Kidney (tissue), 14 donors: ENCODE data around the gene BORCS5. TPM values are rescaled to one million over a fixed set of nuclear protein-coding genes. Genes with fewer than 3 reads are reported as not detected.
"Not testable (repeated sequence)": the region's sequence is repeated elsewhere in the genome, so short reads cannot be mapped to it uniquely, and the experiment has no call there.

Source experiments
- DNase-seq, 5 donors: peaks; one replicate each; pipeline ENCODE4 v3.0.0-alpha.2; 2013 to 2020
- FAIRE-seq: peaks from 2 replicates; lab custom pipeline; 2012; peaks lifted over from hg19 to GRCh38; lab: Jason Lieb, UNC
- H3K27ac ChIP-seq, 2 donors: one replicate each; pipeline ENCODE4 v1.7.0; 2013; ENCODE audit warnings: low read depth in 2 of 2, low read length in 2 of 2, inconsistent platforms in 1 of 2
- H3K27me3 ChIP-seq: one replicate; pipeline ENCODE4 v1.7.1; 2013; ENCODE audit warnings: low read length, inconsistent platforms; ENCODE audit not compliant: control insufficient read depth, insufficient read depth
- H3K36me3 ChIP-seq, 3 donors: one replicate each; pipeline versions ENCODE4 v1.7.0 to v1.7.1; 2013; ENCODE audit warnings: low read length in 3 of 3, control low read depth in 1 of 3, inconsistent platforms in 1 of 3; ENCODE audit not compliant: insufficient read depth in 3 of 3, control insufficient read depth in 2 of 3
- H3K4me1 ChIP-seq, 3 donors: one replicate each; pipeline versions ENCODE4 v1.7.0 to v1.7.1; 2013; ENCODE audit warnings: low read length in 3 of 3, inconsistent platforms in 1 of 3, low read depth in 1 of 3; ENCODE audit not compliant: control insufficient read depth in 2 of 3, insufficient read depth in 2 of 3
- H3K4me3 ChIP-seq, 3 donors: one replicate each; pipeline versions ENCODE4 v1.7.0 to v1.8.1; 2013; ENCODE audit warnings: low read length in 3 of 3, control low read depth in 1 of 3, inconsistent platforms in 1 of 3
- H3K9ac ChIP-seq, 3 donors: one replicate each; pipeline versions ENCODE4 v1.7.0 to v1.7.1; 2013; ENCODE audit warnings: low read length in 3 of 3, control low read depth in 1 of 3, inconsistent platforms in 1 of 3
- H3K9me3 ChIP-seq, 3 donors: one replicate each; pipeline versions ENCODE4 v1.7.0 to v1.7.1; 2013; ENCODE audit warnings: low read length in 3 of 3, control low read depth in 1 of 3, inconsistent platforms in 1 of 3; ENCODE audit not compliant: control insufficient read depth in 2 of 3, insufficient read depth in 1 of 3
- intact Hi-C: fragments of 100-400 bp; cut with DNase I; formaldehyde crosslinking; loops from one replicate; pipeline ENCODE4 v1.11.1; 2022
- polyA plus RNA-seq: library from polyadenylated mRNA; stranded (reverse); fragments of 350-450 nt; fragmentation: Illumina TruSeq; extraction: RNeasy Lipid Tissue Mini Kit (QIAGEN cat#74804); gene quantifications from one replicate; pipeline ENCODE4 v1.2.3, GENCODE V29; 2014; ENCODE audit warnings: low read depth, low replicate concordance; ENCODE audit not compliant: insufficient read depth
- total RNA-seq: library from RNA; stranded (reverse); fragmentation: NEBNext Ultra II Directional; extraction: Animal tissue kit (Norgen Biotek cat#: 25700); gene quantifications from one replicate; pipeline ENCODE4 v1.2.1, GENCODE V29; 2021
- TF ChIP-seq, protein P1 (sequence below): IDR thresholded peaks from 3 replicates; pipeline ENCODE4 v1.5.1; 2012; ENCODE audit warnings: mild to moderate bottlenecking, moderate library complexity, borderline replicate concordance; ENCODE audit not compliant: insufficient read depth; ENCODE audit errors: extremely low read depth
- donor health status: control.
- donor health status: control.
- donor health status: control.
- donor health status: control.
- donor health status: control.
- donor health status: DM: yes; HTN: yes; CAD: no.
- donor health status: Normal renal cell carcinoma (clear cell type).

BORCS5 gene
- total and polyA plus RNA-seq, 2 donors from 2014 or later, result 11.2 to 14.0 TPM

DNA sequence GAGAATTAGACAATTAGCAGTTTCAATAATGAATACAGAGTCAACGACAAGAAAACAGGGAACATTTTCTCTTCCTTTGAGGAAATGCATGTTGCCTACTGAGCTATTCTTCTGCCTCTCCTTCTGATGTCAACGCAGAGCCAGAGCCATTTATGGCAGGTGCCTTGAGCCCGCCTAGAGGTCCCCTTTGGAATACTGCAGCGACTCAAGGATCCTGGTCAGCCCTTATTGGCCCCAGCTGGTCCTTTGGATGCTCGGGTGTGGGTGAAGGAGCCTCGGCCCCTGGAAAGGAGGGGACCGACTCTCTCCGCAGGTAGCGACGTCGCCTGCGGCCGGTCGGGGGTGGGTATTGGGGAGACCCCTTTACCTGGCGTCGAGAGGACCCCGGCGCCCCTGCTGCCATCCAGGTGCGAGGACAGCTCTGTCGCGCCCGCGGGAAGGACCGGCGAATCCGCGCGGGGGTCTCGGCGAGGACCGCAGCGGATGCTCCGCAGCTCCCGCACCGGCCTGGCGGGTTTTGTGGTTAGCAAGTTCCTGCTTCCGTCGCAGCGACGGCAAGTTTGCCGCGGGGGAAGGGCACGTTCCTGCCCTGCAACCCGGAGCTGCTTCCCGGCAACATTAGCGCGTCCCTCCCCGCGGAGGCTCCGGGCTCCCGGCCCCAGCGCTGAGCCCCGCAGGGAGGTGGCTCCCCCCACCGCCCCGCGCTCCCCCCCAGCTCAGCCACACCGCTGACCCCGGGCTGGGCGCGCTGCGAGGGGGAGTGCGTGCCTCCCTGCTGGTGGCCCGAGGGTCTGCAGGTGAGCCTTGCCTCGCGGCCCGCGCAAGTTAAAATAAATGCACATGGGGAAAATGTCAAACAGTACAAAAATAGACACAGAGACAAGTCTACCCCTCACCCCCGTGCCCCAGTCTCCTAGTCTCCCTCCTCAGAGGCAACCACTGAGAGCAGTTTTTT, 6.9 kb upstream of the BORCS5 start, which contains the start of gene MANSC1:
MANSC1 (minus strand) TSS at position 532 of the 955 bp plus-strand sequence. CDS start 6,928 bp downstream, outside the sequence.
- Histone ChIP-seq H3K9ac (peak within 1 kb of the TSS; percentile 28 to 65 (median 59)), H3K4me1 (peaks cover 0 to 5% (median 4%) of the 10 kb centered on the region in 3 donors), H3K27ac (peak within 1 kb of the TSS; percentile 5 to 43), H3K27me3 (no peaks in the 10 kb centered on the region), H3K36me3 (no peaks in the 10 kb centered on the region), H3K9me3 (no peaks in the 10 kb centered on the region), H3K4me3 (peak within 1 kb of the TSS; percentile 53 to 75 (median 74))
- FAIRE-seq, result no peak
- DNase-seq, result peak; percentile 74 to 90 (median 81)
- TF ChIP-seq, protein P1, sequence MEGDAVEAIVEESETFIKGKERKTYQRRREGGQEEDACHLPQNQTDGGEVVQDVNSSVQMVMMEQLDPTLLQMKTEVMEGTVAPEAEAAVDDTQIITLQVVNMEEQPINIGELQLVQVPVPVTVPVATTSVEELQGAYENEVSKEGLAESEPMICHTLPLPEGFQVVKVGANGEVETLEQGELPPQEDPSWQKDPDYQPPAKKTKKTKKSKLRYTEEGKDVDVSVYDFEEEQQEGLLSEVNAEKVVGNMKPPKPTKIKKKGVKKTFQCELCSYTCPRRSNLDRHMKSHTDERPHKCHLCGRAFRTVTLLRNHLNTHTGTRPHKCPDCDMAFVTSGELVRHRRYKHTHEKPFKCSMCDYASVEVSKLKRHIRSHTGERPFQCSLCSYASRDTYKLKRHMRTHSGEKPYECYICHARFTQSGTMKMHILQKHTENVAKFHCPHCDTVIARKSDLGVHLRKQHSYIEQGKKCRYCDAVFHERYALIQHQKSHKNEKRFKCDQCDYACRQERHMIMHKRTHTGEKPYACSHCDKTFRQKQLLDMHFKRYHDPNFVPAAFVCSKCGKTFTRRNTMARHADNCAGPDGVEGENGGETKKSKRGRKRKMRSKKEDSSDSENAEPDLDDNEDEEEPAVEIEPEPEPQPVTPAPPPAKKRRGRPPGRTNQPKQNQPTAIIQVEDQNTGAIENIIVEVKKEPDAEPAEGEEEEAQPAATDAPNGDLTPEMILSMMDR, result peak; percentile 9
- intact Hi-C loops, result no loop called here

DNA sequence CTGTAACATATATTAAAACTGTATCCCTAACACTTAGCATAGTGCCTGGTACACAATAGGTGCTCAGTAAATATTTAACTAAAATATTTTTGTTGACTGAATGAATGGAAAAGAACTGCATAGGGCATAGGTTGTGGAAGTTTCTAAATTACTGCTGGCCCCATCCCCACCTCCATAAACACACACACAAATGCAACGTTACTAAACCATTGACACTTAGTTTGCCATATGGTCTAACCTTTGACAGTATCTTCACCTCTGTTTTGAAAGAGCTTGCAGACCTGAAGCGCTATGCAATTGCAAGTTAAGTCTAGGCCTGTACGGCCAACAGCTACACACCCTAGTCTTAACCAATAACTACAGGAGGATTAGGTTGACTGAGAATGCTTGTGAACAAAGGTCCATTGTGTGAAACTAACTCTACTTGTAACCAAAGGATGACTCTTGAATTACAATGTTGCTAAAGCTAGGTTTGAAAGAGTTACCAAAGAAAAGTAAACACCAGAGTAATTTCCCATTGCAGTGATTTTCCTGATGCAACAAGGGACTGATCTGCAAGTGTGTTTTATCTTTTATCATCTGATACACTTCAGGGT, 5.9 kb upstream of the BORCS5 start:
- FAIRE-seq (no peak), DNase-seq (peak in 2 of 5 donors; percentile 32 to 34)
- intact Hi-C loops, result no loop called here
- H3K9ac ChIP-seq, result peak overlapping the region in 1 of 3 donors; percentile 65
- TF ChIP-seq, protein P1, result no peak
- no peaks in the 10 kb centered on the region for H3K27me3 ChIP-seq
- no peaks in the 10 kb centered on the region for H3K36me3 ChIP-seq
- H3K27ac ChIP-seq, result no peak overlapping the region
- H3K4me1 ChIP-seq, result peaks cover 0 to 5% (median 4%) of the 10 kb centered on the region in 3 donors
- peak overlapping the region in 2 of 3 donors; percentile 74 to 75 for H3K4me3 ChIP-seq
- no peaks in the 10 kb centered on the region for H3K9me3 ChIP-seq

DNA sequence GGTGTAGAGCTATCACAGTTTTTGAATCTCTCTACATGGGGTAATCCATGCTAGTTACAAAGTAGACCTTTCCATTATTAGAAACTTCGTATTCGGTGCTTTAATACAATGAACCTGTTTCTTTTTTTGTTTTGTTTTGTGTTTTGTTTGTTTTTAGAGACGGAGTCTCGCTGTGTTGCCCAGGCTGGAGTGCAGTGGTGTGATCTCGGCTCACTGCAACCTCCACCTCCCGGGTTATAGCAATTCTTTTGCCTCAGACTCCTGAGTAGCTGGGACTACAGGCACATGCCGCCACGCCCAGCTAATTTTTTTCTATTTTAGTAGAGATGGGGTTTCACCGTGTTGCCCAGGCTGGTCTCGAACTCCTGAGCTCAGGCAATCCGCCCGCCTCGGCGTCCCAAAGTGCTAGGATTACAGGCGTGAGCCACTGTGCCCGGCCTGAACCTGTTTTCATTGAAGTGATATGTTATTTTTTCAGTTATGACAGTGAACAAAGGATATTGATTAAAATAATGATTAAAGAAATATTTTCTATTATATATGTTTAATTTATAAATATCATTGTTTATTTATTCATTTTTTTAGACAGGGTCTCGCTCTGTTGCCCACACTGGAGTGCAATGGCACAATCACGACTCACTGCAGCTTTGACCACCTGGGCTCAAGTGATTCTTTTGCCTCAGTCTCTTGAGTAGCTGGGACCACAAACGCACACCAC, 5.3 kb upstream of the BORCS5 start:
- intact Hi-C loops, H3K36me3 ChIP-seq, H3K4me3 ChIP-seq, H3K4me1 ChIP-seq, H3K9ac ChIP-seq, H3K9me3 ChIP-seq, H3K27ac ChIP-seq, H3K27me3 ChIP-seq, FAIRE-seq, DNase-seq: not testable (repeated sequence)
